ENCODE results near the gene WDTC1.
"Not testable (repeated sequence)": the region's sequence is repeated elsewhere in the genome, so short reads cannot be mapped to it uniquely, and the experiment has no call there.

Gene WDTC1, protein sequence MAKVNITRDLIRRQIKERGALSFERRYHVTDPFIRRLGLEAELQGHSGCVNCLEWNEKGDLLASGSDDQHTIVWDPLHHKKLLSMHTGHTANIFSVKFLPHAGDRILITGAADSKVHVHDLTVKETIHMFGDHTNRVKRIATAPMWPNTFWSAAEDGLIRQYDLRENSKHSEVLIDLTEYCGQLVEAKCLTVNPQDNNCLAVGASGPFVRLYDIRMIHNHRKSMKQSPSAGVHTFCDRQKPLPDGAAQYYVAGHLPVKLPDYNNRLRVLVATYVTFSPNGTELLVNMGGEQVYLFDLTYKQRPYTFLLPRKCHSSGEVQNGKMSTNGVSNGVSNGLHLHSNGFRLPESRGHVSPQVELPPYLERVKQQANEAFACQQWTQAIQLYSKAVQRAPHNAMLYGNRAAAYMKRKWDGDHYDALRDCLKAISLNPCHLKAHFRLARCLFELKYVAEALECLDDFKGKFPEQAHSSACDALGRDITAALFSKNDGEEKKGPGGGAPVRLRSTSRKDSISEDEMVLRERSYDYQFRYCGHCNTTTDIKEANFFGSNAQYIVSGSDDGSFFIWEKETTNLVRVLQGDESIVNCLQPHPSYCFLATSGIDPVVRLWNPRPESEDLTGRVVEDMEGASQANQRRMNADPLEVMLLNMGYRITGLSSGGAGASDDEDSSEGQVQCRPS
- total RNA-seq: 14.0 to 64.9 (median 35.4) reads per million in 17 experiments

DNA sequence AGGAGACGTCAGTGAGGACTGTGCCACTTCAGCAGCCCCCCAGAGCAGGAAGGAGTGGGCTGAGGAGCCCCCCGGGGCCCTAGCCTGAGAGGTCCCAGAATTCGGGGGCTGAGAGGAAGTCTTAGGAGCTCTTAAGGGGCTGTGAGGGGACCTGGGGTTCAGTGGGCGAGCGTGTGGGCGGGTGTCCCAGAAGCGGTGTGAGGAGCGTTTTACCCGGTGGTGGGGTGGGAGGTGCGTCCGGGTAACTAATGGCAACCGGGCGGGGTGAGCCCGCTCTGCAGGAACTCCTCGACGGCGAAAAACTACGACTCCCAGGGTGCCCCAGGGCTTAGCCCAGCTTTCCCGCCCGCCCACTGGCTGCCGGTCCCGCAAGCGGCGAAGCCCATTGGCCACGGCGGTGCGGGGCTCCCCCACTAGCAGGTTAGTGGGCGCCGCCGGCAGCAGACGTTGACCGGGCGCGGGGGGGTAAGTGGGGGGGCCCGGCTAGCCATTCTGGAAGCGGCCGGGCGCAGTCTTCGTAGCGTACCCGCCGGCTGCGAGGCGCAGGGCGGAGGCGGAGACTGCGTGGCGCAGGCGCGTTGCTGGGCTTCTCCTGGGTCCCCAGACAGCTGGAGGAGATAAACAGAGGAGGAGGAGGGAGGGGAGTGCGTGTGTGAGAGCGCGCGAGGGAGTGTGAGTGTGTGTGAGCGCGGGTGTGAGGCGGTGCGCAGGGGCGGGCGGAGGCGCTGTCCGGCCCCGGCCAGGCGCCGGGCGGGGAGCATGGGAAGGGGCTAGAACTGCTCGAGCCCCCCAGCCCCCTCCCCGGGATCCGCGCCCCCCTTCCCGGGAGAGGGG is at the start of gene WDTC1:
TSS of gene WDTC1 (plus strand) at position 584 of the 834 bp plus-strand sequence. CDS start 26,423 bp downstream, outside the sequence.
- DNase-seq: peak; percentile 98 to 99 (median 98)

DNA sequence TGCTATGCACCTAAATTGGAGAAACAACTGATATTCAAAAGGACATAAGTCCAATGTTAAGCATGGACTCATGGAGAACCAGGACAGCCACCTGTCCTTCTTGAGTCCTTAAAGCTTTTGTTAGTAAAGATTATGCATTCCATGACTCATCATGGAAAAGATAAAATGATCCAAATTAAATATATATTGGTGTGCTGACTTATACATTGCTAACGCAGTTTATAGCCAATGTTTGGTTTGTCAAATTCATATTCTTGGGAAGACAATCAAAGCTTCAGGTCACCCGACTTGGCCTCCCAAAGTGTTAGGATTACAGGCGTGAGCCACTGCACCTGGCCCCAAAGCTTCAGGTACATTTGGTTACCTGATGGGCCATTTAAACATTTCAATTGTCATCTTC is 49.8 kb upstream of the WDTC1 start:
- not testable (repeated sequence) for DNase-seq

DNA sequence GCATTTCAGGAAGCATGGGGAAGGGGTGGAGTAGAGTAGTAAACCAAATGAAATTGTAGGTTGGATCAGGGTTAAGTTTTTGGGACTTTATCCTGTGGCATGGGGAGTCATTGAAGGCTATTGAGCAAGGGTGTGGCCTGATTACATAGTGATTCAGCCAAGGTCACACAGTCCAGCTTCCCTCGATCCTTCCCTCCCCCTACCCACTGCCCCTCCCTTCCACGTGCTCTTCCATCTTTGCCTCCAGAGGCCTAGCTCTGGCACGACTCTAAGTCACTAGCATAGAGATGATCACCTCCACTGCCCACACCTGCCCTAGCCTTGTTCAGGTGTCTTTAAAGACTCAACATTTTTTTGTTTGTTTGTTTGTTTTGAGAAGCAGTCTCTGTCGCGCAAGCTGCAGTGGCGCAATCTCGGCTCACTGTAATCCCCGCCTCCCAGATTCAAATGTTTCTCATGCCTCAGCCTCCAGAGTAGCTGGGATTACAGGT is 42.3 kb upstream of the WDTC1 start:
- peak; percentile 26 to 59 (median 54) for DNase-seq

DNA sequence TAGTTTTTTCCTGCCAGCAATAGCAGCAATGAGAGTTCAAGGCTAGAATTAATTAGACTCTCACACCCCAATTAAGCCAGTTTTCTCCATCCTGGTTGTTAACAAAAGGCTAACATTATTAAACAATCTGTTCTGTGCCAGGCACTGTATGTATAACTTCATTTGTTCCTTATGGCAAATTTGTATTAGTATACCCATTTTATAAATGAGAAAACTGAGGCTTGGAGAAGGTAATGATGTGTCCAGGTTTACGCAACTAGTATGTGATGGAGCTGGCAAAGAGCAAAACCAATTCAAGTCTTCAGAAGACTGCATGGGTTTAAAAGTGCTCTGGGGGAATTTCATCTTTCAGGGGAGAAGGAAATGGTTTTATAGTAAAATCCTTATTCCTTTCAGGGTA is 41.2 kb upstream of the WDTC1 start:
- DNase-seq: no peak

DNA sequence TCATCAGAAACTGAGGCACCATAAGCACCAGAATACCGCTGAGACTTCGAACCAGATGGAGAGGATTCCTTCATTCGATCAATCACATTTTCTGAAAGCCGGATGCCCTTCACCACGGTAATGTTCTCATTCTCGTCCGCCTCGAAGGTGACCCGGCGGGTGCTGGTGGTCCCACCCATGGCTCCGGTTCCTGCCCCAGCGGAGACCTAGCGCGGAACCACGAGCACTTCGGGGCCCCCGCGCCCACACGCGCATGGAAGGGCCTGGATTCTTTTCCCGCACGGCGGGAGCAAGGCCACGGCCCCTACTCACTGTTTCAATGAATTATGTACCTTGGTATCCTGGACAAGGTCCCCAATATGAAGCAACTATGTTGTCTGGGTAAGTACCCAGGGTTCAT is 33.1 kb upstream of the WDTC1 start:
- no peak for DNase-seq

DNA sequence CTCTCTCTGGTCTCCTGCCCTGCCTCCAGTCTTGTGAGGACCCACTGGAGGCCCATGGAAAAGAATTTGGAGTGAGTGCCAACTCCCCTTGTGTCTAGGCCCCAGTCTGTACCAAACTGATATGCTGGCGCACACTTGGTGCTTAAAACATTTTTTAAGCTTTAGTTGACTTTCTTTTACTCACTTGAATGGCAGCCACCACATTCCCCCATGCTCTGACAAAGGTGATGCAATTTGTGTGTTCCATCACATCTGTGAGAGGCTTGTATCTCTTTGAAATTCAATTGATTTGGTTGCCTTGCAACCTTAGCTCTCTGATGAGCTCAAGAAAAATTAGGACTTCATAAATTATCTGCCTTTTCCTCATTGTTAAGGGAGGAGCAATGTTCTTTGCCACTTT is 30.5 kb upstream of the WDTC1 start:
- DNase-seq: no peak

DNA sequence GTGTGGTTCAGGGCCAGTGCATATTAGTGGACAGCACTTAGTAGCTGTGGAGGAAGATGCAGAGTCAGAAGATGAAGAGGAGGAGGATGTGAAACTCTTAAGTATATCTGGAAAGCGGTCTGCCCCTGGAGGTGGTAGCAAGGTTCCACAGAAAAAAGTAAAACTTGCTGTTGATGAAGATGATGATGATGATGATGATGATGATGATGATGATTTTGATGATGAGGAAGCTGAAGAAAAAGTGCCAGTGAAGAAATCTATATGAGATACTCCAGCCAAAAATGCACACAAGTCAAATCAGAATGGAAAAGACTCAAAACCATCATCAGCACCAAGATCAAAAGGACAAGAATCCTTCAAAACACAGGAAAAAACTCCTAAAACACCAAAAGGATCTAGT is 27.2 kb upstream of the WDTC1 start:
- not testable (repeated sequence) for DNase-seq

DNA sequence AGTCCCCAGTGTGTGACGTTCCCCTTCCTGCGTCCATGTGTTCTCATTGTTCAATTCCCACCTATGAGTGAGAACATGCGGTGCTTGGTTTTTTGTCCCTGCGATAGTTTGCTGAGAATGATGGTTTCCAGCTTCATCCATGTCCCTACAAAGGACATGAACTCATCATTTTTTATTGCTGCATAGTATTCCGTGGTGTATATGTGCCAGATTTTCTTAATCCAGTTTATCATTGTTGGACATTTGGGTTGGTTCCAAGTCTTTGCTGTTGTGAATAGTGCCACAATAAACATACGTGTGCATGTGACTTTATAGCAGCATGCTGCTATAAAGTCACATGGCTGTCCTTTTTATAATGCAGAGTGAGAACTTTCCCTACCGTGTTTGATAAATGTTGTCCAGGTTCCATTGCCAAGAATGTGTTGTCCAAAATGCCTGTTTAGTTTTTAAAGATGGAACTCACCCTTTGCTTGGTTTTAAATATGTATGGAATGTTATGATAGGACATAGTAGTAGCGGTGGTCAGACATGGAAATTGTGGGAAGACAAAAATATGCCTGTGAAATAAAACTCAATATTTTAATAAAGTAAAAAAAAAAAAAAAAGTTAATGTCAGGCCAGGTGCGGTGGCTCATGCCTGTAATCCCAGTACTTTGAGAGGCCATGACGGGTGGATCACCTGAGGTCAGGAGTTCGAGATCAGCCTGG is 26.1 kb upstream of the WDTC1 start:
- DNase-seq: not testable (repeated sequence)

DNA sequence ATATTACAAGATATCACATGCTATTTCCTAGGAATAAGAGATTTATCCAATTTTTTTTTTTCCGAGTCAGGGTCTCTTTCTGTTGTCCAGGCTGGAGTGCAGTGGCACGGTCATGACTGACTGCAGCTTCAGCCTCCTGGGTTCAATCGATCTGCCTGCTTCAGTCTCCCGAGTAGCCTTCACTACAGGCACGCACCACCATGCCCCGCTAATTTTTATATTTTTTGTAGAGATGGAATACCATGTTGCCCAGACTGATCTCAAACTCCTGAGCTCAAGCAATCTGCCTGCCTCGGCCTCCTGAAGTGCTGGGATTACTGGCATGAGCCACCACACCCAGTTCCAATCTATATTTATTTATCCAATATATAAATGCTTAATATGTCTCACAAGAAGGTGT is 18.0 kb upstream of the WDTC1 start:
- no peak for DNase-seq

DNA sequence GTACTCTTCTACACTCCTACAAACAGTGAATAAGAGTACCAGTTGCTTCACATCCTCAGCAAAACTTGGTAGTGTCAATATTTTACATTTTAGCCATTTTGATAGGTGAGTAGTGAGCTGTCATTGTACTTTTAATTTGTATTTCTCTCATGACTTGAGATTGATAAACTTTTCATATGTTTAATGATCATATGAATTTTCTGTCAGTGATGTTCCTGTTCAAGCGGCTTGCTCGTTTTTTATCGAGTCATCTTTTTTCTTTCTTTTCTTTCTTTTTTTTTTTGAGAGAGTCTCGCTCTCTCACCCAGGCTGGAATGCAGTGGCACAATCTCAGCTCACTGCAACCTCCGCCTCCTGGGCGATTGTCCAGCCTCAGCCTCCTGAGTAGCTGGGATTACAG is 17.0 kb upstream of the WDTC1 start:
- no peak for DNase-seq

DNA sequence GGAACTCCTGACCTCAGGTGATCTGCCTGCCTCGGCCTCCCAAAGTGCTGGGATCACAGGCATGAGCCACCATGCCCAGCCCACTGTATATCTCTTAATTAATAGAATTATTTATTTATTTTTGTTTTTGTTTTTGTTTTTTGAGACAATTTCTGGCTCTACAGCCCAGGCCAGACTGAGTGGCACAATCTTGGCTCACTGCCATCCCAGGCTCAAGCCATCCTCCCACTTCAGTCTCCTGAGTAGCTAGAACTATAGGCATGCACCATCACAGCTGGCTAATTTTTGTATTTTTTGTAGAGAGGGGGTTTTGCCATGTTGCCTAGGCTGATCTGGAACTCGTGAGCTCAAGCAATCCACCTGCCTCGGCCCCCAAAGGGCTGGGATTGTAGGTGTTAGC is 15.7 kb upstream of the WDTC1 start:
- no peak for DNase-seq

DNA sequence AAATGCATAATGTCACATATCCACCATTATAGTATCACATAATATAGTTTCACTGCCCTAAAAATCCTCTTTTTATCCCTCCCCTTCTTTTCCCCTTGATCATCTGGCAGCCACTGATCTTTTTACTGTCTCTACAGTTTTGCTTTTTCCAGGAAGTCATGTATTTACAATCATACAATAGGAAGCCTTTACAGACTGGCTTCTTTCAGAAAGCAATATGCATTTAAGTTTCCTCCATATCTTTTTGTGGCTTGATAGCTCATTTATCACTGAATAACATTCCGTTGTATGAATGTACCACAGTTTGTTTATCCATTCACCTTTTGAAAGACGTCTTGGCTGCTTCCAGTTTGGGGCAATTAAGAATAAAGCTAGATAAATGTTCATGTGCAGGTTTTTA is 14.3 kb upstream of the WDTC1 start:
- DNase-seq: no peak

DNA sequence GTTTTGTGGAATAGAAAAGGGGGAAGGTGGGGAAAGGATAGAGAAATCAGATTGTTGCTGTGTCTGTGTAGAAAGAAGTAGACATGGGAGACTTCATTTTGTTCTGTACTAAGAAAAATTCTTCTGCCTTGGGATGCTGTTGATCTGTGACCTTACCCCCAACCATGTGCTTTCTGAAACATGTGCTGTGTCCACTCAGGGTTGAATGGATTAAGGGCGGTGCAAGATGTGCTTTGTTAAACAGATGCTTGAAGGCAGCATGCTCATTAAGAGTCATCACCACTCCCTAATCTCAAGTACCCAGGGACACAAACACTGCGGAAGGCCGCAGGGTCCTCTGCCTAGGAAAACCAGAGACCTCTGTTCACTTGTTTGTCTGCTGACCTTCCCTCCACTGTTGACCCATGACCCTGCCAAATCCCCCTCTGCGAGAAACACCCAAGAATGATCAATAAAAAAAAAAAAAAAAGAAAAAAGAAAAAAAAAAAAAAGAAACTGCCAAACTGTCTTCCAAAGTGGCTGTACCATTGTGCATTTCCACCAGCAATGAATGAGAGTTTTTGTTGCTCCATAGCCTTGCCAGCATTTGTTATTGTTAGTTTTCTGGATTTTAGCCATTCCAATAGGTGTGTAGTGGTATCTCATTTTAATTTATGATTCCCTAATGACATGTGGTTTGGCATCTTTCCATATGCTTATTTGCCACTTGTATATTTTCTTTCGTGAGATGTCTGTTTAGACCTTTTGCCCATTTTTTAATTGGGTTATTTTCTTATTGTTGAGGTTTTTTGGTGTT is 13.5 kb upstream of the WDTC1 start:
- not testable (repeated sequence) for DNase-seq

DNA sequence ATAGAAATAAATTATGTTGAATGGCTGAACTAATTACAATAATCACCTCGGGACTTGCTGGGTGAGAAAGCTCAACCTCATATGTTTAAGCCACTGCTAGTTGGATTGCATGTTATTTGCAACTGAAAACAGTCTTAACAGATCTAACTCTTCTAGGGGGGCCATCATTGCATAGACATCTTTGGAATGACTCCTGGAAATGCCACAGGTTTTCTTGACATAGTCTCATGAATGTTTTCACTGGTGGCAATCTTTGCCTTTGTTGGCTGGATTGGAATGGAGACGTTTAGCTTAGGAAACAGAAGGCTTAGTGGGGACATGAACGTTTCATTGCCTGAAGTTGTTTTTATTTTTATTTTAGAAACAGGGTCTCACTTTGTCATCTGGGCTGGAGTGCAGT is 8.8 kb upstream of the WDTC1 start:
- no peak for DNase-seq

DNA sequence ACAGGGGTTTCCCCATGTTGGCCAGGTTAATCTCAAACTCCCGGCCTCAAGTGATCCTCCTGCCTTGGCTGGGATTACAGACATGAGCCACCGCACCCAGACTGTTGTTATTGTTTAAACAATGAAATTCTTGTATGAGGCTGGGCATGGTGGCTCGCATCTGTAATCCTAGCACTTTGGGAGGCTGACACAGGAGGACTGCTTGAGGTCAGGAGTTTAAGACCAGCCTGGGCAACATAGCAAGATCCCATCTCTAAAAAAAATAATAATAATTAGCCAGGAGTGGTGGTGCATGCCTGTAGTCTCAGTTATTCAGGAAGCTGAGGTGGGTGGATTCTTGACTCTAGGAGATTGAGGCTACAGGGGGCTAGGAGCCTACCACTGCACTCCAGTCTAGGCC is 6.7 kb upstream of the WDTC1 start:
- no peak for DNase-seq

DNA sequence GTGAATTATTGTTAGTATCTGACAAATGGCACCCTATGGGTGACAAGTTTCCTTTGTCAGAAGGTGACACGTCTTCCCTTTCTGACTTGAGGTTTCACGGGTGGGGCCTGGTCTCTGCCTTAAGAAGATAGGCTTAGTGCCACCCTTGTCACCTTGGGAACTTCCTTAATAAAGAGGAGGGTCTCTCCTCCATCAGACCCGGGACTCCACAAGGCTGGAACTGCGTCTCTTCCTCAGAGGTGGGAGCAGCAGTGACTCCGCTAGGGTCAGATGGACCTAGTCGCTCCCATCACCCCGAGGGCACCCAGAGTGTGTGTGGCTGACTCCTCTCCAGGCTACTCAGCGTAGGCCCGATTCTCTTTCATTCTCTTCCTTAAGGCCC is 774 bp upstream of the WDTC1 start:
- peak in 1 of 4 experiments; percentile 15 for DNase-seq

DNA sequence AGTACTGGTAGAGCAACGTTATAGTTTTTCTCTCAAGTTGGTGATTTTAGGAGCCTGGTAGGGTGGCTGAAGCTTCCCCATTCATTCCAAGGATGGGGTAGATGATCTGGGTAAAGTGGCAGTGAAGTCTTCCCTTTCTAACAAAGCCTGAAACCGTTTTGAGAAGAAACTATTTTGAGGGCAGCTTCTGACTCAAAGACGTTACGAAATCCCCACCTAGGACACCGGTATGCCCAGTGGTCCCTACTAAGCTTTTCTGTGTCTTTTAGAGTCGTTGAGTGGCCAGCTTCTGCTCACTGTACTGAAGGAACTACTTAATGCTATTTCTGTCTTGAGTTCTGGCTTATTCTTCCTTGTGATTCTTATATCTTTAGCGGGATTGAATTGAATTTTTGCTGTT is 1.4 kb downstream of the WDTC1 start:
- peak; percentile 10 to 31 (median 26) for DNase-seq

DNA sequence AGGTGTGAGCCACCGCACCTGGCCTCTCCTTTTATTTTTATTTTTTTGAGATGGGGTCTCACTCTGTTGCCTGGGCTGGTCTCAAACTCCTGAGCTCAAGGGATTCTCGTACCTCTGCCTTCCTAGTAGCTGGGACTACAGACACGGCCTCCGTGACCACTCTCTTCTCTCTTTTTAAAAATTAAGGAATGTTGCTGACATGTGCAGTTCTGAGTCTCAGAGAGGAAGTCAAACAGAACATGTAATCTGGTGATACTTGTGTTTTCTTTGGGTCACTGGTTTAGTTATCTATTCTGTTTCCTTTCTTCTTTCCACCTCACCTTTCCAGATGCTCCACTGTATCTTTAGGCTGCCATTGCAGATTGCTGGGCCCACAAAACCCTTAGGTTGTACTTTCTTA is 2.7 kb downstream of the WDTC1 start:
- DNase-seq: peak; percentile 33 to 69 (median 48)

DNA sequence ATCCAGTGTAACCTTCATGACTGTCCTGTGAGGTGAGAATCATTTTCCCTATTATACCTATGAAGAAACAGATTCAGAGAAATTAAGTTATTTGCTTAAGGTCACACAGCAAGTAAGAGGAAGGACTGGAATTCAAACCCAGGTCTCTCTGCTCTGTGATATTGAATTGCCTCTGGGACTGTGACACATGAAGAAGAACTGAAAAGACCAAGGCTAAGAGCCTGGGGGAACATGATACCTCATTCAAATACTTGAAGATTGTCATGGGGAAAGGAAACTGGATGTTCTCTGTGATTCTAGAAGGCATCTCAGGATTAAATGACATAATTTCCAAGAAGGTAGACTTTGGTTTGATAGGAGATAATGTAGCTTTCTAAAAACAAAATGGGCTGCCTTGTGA is 3.6 kb downstream of the WDTC1 start:
- DNase-seq: no peak

DNA sequence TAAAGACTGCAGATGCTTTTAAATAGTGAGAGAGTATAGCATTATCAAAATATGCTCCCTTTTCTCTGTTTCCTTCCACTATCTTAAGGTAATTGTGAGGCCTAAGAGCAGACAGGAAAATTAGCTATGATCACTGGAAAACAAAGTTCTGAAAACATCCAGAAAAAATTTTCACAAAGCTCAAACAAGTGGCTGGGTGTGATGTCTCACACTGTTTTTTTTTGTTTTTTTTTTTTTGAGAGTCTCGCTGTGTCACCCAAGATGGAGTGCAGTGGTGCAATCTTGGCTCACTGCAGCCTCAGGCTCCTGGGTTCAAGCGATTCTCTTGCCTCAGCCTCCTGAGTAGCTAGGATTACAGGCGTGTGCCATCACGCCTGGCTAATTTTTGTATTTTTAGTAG is 7.2 kb downstream of the WDTC1 start:
- DNase-seq: no peak

DNA sequence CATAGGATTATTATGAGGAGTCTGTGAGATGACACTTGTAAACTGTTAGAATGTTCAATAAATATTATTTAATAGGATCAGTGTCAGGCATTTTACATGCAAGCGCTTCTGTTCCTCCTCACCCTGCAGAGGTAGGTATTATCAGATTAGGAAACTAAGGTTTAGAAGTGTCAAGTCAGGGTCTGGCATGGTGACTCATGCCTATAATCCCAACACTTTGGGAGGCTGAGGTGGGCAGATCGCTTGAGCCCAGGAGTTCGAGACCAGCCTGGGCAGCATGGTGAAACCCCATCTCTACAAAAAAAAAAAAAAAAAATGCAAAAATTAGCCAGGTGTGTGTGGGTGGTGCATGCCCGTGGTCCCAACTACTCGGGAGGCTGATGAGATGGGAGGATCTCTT is 9.2 kb downstream of the WDTC1 start:
- DNase-seq: not testable (repeated sequence)

DNA sequence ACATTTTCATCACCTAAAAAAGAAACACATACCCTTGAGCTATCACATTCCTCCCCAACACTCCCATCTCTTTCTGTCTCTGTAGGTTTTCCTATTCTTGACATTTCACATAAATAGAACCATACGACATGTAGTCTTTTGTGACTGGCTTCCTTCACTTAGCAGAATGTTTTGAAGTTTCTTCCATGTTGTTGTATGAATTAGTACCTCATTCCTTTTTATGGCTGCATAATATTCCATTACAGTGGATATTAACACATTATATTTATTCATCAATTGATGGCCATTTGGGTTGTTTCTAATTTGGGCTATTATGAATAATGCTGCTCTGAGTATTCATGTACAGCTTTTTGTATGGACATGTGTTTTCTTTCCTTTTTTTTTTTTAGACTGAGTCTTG is 11.8 kb downstream of the WDTC1 start:
- no peak for DNase-seq

Measured in suppressor macrophage (primary cell).